ES-I3 (cell line): Measurements from ENCODE around the gene TNK2.
"Not testable (repeated sequence)": the region's sequence is repeated elsewhere in the genome, so short reads cannot be mapped to it uniquely, and the experiment has no call there.

Source experiments
- H3K36me3 ChIP-seq: 2 replicates; pipeline ENCODE4 v1.6.1; 2013; ENCODE audit warnings: mild to moderate bottlenecking, low read length, control low read depth, moderate library complexity; ENCODE audit not compliant: insufficient read depth
- H3K4me1 ChIP-seq: 2 replicates; pipeline ENCODE4 v1.6.1; 2013; ENCODE audit warnings: mild to moderate bottlenecking, control low read depth, low read length; ENCODE audit not compliant: insufficient read depth
- H3K9ac ChIP-seq: 2 replicates; pipeline ENCODE4 v1.6.1; 2013; ENCODE audit warnings: low read depth, mild to moderate bottlenecking, low read length, moderate library complexity
- H3K9me3 ChIP-seq: 2 replicates; pipeline ENCODE4 v1.6.1; 2013; ENCODE audit warnings: mild to moderate bottlenecking, low read length, moderate library complexity; ENCODE audit not compliant: control insufficient read depth, insufficient read depth

Gene TNK2

DNA sequence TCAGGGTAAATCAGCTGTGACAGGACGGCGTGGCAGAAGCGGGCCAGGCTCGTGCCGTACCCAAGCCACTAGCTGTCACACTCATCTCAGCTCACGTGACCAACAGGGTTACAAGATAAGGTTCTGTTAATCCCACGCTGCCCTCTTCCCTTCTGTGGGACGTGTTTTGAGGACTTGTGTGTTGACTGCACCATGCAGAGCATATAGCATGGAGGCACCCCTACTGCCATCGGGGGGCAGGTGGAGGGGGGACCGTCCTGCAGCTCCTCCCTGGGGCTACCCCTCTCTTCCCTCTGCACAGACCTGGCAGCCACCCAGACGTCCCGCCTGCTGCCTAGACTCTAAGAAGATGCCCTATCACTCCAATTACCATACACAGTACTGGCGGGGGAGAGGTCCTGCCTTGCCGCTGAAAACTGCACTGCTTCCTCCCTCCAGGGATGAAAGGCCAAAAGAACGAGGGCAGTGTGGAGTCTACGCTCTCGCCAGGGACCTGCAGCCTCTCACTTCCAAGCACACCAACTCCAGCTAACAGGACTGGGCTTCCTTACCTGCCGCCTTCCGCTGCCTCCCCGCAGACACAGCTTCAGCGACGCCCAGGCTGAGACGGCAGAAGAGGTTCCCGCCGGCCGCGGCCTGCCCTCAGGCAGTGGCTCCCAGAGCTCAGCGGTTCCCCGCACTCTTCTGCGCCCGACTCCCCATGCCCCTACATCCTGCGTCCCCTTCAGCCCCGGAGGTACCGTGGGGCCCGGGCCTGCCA is at the start of gene TNK2:
TNK2 (minus strand) TSS at position 618 of the 760 bp plus-strand sequence. CDS start 19,963 bp downstream, outside the sequence.
- Histone ChIP-seq H3K36me3 (no peaks in the 10 kb centered on the region), H3K9me3 (no peaks in the 10 kb centered on the region), H3K9ac (peak within 1 kb of the TSS; percentile 39), H3K4me1 (peaks cover 26% of the 10 kb centered on the region)

DNA sequence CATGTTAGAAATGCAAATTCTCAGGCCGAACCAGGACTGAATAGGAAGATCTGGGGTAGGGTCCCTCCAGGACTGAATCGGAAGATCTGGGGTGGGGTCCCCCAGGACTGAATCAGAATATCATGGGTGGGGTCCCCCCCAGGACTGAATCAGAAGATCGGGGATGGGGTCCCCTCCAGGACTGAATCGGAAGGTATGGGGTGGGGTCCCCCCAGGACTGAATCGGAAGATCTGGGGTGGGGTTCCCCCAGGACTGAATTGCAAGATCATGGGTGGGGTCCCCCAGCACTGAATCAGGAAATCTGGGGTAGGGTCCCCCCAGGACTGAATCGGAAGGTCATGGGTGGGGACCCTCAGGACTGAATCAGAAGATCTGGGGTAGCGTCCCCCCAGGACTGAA is 48.2 kb upstream of the TNK2 start:
- Histone ChIP-seq H3K36me3 (no peaks in the 10 kb centered on the region), H3K9me3 (no peaks in the 10 kb centered on the region), H3K4me1 (no peaks in the 10 kb centered on the region), H3K9ac (no peak overlapping the region)

DNA sequence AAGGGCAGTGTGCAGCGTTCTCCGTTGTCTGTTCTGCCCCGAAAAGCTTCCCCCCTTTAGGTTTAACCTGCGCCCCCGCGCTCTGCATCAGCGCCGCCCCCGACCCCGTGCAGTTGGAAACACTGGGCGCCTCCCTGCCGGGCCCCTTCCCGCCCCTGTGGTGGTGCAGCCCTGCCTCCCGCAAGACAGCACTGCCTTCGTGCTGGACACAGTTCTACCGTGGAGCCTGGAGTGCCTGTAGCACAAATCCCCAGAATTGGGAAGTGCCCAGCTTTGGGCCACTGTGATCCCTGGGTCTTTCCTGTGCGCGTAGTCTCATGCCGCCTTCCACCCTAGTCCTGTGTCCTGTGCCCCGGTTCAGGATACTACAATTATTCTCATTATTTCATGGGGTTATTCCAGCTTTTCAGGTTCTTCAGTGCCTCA is 47.1 kb upstream of the TNK2 start:
- H3K36me3 ChIP-seq, H3K4me1 ChIP-seq, H3K9me3 ChIP-seq: not testable (repeated sequence)
- peak overlapping the region; percentile 32; the same call in 1 of the 2 replicates for H3K9ac ChIP-seq

DNA sequence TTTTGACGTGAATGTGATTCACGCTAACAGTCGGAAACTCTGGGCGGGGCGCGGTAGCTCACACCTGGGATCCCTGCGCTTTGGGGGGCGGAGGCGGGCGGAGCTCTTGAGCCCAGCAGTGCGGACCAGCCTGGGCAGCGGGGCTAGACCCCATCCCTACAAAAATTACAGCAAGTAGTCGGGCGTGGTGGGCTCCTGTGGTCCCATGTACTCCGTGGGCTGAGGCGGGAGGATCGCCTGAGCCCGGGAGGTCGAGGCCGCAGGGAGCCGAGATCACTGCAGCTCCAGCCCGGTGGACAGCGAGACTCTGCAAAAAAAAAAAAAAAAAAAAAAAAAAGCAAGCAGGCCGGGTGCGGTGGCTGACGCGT is 46.4 kb upstream of the TNK2 start:
- H3K36me3 ChIP-seq, H3K9me3 ChIP-seq, H3K9ac ChIP-seq, H3K4me1 ChIP-seq: not testable (repeated sequence)

DNA sequence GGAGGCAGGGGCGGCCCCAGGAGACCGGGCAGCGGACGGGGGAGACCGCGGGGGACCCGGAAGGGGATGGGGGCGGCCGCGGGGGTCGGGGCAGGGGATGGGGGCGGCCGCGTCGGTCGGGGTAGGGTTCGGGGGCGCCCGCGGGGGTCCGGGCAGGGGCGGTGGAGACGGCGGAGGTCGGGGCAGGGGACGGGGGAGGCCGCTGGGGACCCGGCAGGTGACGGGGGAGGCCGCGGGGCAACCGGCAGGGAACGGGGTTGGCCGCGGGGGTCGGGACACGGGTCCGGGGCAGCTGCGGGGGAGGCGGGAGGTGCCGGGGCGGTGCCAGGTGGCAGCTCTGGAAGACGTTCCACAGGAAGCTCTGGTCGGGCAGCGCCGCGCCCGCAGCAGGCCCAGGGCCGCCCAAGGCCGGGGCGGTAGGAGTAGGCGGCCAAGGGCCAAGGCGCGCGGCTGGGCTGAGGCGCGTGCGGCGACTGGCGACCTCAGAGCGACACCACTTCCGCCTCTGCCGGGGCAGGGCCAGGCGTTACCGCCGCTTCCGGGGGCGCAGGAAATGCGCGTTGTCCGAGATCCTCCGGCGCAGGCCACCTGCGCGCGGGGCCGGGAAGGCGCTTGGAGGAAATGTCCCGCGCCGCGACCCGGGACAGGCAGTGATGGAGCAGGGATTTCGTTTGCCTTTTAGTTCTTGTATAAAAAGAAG is 45.9 kb upstream of the TNK2 start:
- not testable (repeated sequence) for H3K4me1 ChIP-seq, H3K9me3 ChIP-seq, H3K36me3 ChIP-seq
- H3K9ac ChIP-seq, result peak overlapping the region; percentile 28; the same call in 1 of the 2 replicates

DNA sequence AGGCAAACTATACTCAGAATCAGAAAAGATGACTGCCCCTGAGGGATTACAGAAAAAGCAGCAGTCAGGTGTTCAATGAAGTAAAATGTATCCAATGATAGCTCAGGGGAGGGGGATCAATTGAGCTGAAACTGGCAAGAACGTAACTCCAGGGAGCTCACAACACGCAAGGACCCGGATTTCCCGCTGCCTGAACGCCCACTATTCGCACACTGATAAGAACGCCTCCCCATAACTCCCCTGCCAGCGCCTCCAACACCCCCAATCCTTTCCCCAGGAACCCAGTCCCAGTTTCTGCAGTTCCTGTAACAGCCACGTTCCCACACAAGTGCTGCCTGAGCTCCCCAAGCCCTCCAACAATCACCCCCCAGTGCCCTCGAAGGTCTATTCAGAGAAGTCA is 44.2 kb upstream of the TNK2 start:
- not testable (repeated sequence) for H3K4me1 ChIP-seq, H3K9me3 ChIP-seq, H3K9ac ChIP-seq, H3K36me3 ChIP-seq

DNA sequence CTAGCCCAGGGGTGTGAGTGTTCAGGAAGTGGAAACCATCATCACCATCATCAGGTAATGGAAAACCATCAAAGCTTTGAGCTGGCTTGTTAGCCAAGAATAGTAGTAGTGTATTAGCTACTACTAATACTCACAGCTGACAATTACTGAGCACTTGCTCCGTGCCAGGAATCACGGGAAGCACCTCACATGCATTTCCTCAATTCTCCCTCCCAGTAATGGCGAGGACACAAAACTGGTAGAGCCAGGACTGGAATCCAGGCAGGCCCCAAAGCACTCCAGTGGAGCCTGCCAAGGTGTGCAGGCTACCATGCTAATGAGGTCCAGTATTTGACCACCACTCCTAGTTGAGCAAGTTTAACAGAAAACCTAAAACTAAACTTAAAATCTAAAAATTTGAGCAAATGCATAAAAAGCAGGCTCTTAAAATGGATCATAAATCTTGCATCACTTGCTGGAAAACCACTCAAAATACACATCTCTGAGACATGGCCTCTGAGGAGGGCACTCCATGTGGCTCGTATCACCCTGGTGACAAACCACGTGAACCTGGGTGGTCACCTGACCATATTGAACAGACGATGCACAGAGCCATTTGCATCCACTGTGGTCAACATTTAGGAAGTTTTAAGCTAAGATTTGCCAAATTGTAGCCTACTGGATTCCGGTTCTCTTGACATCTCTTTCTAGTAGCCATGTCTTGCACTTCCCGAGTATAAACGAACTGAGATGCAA is 43.3 kb upstream of the TNK2 start:
- not testable (repeated sequence) for H3K9me3 ChIP-seq, H3K9ac ChIP-seq, H3K36me3 ChIP-seq, H3K4me1 ChIP-seq

DNA sequence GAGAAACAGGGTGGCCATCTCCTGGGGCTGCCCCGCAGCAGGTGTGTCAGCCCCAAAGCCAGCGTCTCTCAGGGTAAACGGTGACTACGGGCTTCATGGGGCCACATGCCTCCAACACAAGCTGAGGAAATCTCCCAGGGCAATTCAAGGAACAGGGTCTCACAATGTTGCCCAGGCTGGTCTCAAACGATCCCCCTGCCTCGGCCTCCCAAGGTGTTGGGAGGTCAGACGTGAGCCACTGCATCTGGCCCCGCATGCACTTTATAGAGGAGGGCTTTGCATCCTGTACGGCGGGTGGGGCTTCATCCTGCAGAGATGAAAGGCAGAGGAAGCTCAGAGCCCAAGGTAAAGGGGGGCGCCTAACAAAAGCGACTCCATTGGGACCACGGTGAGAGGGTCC is 42.4 kb upstream of the TNK2 start:
- not testable (repeated sequence) for H3K4me1 ChIP-seq, H3K9ac ChIP-seq, H3K9me3 ChIP-seq, H3K36me3 ChIP-seq

DNA sequence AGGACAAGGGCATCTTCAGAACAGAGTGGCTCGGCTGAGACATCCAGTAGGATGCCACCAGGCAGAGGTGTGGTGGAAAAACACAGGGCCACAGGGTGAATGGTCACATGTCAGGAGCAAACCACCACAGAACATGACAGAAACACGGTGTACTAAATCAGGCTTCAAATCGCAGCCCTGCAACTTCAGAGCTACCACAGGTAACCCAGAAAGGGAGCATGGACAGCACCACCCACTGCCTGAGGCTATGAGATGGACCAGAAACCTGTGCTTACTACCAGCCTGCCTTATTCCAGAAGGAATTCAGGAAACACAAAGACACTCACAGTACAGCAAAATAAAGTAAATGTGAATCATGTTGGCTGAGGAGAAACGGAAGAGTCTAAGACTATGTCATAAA is 41.8 kb upstream of the TNK2 start:
- not testable (repeated sequence) for H3K9me3 ChIP-seq, H3K4me1 ChIP-seq, H3K36me3 ChIP-seq, H3K9ac ChIP-seq

DNA sequence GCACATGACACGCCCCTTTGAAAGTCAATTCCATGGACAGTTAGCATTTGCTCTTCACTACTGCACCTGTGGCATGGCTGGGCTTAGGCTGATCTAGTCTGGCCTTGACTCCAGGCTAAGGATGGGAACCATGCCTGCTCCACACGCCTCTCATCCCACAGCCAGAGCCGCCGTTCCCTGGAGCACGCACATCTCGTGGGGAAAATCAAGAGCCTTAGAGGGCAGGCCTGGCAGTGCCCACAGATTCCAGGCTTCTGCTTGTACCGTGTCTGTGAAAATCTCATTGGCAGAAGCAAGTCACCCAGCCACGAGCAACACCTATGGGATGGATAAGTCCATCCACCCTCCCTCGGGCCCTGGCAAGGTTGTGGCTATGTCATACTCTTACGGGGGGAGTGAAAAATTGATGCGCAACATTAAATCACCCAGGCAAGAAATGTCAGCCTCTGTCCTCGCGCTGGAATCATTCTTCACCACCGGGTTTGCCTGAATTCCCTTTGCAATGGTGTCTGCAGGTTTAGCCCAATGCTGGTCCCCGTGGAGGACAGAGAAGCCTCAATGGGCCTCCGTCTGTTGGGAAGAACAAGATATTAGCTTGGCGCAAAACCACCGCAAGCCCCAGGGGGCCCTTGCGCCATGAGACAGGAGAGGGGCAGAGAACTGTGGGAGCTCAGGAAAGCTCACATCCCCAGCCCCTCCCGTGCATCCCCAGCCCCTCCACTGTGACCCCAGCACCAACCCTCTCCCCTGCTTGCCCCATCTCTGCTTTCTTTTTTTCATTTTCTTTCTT is 38.8 kb upstream of the TNK2 start:
- H3K36me3 ChIP-seq, H3K4me1 ChIP-seq, H3K9me3 ChIP-seq, H3K9ac ChIP-seq: not testable (repeated sequence)

DNA sequence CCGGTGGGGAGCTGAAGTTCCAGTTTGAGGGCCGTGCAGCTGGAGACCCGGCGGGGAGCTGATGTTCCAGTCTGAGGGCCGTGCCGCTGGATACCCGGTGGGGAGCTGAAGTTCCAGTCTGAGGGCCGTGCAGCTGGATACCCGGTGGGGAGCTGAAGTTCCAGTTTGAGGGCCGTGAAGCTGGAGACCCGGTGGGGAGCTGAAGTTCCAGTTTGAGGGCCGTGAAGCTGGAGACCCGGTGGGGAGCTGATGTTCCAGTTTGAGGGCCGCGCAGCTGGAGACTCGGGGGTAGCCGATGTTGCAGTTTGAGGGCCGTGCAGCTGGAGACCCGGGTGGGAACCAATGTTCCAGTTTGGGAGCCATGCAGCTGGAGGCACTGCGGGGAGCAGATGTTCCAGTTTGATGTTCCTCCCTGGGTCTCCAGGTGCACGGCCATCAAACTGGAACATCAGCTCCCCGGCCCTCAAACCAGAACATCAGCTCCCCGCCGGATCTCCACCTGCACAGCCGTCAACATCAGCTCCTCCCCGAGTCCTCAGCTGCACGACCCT is 33.0 kb upstream of the TNK2 start:
- H3K9ac ChIP-seq, H3K9me3 ChIP-seq, H3K36me3 ChIP-seq, H3K4me1 ChIP-seq: not testable (repeated sequence)

DNA sequence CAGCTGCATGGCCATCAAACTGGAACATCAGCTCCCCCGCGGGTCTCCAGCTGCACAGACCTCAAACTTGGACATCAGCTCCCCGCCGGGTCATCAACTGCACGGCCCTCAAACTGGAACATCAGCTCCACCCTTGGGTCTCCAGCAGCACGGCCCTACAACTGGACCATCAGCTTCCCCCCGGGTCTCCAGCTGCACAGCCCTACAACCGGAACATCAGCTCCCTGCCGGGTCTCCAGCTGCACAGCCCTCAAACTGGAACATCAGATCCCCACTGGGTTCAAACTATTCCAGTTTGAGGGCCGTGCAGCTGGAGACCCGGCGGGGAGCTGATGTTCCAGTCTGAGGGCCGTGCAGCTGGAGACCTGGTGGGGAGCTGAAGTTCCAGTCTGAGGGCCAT is 32.5 kb upstream of the TNK2 start:
- not testable (repeated sequence) for H3K9ac ChIP-seq, H3K9me3 ChIP-seq, H3K4me1 ChIP-seq, H3K36me3 ChIP-seq

DNA sequence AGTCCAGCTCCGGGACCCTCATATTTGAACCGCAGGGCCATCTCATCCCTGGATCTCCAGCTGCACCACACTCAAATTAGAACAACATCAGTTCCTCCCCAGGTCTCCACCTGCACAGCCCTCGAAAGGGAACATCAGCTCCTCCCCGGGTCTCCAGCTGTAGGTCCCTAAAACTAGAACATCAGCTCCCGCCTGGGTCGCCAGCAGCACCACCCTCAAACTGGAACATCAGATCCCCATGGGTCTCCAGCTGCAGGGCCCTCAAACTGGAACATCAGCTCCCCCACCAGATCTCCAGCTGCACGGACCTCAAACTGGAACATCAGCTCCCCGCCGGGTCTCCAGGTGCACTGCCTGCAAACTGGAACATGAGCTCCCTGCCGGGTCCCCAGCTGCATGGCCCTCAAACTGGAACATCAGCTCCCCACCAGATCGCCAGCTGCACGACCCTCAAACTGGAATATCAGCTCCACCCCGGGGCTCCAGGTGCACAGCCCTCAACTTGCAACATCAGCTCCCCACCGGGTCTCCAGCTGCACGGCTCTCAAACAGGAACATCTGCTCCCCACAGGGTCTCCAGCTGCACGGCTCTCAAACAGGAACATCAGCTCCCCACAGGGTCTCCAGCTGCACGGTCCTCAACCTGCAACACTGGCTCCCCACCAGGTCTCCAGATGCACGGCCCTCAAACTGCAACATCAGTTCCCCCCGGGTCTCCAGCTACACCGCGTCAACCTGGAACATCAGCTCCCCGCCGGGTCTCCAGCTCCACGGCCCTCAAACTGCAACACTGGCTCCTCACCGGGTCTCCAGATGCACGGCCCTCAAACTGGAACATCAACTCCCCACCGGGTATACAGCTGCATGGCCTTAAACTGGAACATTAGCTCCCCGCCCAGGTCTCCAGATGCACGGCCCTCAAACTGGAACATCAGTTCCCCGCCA is 31.4 kb upstream of the TNK2 start:
- H3K4me1 ChIP-seq, H3K36me3 ChIP-seq, H3K9me3 ChIP-seq, H3K9ac ChIP-seq: not testable (repeated sequence)
